ENCODE measurements around the gene ARMCX5.

ARMCX5 gene

DNA sequence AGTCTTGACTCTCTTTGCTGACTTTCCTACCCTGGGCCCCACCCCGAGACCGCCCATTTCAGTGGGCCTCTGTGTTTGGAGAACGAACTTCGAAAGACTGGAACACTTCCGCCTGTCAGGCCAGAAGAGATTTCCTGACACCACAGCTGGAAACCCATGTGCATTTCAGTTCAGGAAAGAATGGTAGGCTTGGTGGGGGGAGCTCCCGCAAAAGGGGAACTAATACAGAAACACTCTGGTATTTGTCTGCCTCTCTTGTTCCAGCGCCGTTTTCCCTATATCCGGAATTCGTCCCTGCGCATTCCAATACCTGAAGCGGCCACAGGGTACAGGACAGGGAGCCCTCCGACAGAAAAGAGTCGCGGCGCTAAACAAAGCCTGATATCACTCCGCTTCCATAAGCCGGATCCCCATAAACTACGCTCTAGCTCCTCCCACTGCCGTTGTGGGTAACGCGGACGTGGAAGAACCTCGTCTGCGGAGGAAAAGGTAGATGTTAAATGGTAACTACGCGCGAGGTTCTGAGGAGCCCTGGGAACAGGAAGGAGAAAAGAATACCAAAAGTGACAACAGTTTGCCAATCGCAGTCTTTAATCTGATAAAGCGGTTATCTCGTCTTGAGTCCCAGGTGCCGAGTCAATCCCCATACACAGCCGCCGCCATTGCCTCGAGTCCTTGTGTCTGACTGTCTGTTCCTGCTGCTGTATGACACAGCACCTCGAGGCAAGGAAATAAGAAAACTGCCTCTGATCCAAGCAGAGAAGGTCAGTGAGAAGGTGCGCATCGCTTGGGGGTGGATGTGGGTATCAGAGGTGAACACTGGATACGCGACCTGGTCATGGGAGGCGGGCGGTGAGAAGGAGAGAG, at the start of gene ARMCX5:
Gene ARMCX5, plus strand, starts transcription at position 432 of the 867 bp plus-strand sequence. CDS start 2,627 bp downstream, outside the sequence.
- DNase-seq (ENCODE audit: low read depth in 2 of 2) = peak; percentile 52 to 53

GRCh38 chrX:102558607-102559006, 40.7 kb upstream of the ARMCX5 start:
- DNase-seq (ENCODE audit: low read depth in 2 of 2) = no peak

GRCh38 chrX:102560423-102561068, 38.8 kb upstream of the ARMCX5 start:
- no peak for DNase-seq (ENCODE audit: low read depth in 2 of 2)

DNA sequence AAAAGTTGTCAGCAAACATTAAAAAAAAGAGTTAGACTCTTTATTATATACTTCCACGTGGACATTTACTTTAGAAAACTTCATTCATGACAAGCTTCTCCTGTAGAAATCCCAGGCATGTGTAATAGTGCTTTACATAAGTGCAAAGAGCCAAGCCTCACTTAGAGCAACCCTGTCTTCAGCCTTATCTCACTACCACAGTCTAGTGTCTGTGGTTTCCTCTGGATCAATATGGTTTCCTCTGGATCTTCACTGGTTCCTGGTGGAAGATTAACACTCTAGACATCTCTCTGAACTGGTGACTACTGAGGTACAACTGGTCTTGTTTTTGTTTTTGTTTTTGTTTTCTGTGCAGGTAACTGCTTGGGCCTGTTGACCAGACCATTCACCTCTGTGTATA, 18.4 kb upstream of the ARMCX5 start:
- DNase-seq (ENCODE audit: low read depth in 2 of 2) = no peak

DNA sequence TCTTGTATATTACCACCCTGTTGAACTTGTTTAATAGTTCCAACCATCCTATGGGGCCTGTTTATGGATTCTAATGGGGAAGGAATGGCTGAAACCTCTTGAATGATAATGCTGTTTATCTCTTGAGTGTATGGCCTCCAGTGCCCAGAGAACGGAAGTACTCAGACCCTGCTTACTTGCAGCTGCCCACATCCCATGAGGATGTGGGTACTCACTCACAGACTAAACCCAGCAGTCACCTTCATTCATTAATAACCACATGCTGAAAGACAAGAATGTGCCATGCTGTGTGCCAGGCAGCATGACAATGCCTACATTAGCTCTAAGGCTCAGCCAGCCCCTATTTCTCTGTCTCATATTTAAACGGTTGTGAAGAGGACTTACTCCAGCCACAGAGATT, 5.9 kb upstream of the ARMCX5 start:
- no peak for DNase-seq (ENCODE audit: low read depth in 2 of 2)

DNA sequence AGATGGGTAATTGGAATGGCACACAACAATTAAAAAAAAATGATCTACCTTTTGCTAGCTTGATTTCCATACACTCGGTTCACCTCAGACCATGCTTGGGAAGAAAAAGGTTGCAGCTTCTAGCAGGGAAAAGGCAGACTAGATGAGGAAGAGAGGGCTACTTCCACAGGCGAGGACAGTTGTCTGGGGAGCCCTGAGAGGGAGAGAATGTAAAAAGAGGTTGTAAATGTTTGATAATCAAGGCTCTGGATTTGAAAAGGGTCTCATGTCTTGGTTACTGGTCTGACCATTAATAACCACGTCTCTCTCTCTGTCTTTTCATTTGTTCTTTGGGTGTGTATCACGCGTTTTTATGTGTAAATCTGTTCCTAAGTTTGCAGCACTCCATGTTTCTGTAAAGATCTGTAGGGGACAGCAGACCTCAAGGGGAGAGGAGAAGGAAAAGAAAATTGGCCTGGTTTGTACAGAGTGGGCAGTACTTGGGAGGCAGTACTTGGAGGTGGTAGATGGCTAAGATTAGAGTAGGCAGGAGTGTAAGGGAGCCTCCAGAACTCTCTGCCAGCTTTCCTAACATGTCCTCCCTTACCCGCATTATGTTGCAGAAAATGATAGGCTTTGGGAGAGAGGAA, 750 bp downstream of the ARMCX5 start:
- no peak for DNase-seq (ENCODE audit: low read depth in 2 of 2)

DNA sequence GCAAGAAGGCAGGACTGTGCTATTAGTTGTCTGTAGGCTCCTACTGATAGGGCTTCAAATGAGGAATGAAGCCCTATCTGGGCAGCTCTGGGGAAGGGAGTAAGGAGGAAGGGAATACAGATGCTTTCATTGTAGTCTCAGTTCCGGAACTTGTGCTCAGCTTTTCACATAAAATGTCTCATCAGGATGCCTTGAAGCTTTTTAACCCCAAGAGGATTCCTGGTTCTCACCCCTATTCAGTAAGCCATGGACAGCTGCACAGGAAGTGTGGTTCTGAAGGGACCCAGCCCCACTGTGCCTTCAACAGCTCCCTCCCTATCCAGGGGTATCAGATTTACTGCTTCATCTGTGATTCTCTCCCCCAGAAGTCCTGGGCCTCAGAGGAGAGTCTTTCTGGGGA, 5.0 kb downstream of the ARMCX5 start:
- DNase-seq (ENCODE audit: low read depth in 2 of 2) = no peak

DNA sequence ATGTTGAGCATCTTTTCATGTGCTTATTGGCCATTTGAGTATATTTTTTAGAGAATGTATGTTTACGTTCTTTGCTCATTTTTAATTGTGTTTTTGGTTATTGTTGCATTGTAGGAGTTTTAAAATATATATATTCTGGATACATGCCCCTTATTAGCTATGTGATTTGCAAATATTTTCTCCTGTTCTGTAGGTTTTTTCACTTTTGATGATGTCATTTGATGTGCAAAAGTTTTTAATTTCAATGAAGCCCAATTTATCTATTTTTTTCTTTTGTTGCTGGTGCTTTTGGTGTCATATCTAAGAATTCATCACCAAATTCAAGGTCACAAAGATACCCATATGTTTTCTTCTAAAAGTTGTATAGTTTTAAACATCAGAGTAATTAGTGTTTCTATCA, 6.8 kb downstream of the ARMCX5 start:
- DNase-seq (ENCODE audit: low read depth in 2 of 2) = no peak

DNA sequence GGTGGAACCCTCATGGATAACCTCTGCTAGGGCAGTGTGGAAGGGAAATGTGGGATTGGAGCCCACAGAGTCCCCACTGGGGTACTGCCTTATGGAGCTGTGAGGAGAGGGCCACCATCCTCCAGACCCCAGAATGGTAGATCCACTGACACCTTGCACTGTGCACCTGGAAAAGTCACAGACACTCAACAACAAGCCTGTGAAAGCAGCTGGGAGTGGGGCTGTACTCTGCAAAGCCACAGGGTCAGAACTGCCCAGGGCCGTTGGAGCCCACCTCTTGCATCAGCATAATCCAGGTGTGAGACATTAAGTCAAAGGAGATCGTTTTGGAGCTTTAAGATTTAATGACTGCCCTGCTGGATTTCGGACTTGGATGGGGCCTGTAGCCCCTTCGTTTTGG, 11.6 kb downstream of the ARMCX5 start:
- no peak for DNase-seq (ENCODE audit: low read depth in 2 of 2)

DNA sequence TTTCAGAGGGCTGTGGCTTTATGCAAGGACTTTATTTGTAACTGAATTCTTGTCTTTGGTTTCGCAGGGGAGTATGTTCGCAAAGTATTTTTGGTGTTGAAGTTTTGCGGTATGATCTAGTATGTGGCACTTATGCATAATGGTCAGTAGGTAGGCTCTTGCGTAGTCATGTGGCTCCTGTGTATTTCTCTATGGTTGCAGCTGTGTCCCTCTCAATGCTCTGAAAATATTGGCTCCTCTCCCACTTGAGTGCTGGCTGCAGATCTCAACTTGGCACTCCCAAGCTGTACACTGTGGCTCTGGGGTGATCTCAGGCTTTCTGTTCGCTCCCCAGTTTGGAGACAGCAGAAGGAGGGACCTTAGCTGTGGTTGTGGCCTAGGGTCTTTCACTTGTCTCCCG, 24.8 kb downstream of the ARMCX5 start:
- DNase-seq (ENCODE audit: low read depth in 2 of 2) = no peak

DNA sequence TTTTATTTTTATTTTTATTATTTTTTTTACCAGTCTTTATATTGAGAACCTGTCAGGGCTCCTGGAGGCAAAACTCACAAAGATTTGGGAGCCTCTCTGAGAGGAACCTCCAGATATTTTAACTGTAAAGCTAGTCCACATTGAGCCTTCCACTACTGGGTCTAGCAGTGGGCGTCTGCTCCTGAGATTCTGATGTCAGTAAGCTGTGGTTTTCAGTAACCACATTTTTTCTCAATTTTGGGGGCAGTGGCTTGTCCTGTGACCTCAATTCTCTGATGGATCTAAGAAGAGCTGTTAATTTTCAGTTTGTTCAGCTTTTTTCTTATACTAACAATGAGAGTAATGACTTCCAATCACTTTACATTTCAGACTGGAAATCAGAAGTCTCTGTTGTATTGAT, 28.3 kb downstream of the ARMCX5 start:
- no peak for DNase-seq (ENCODE audit: low read depth in 2 of 2)

DNA sequence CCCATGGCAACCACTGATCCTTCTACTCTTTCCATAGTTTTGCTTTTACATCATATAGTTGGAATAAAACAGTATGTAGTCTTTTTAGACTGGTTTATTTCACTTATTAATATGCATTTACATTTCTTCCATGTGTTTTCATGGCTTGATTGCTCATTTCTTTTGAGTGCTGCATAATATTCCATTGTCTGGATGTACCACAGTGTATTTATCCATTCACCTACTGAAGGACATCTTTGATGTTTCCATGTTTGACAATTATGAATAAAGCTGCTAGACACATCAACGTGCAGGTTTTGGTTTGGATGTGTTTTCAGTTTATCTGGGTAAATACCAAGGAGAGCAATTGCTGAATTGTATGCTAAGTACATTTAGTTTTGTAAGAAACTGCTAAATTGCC, 38.2 kb downstream of the ARMCX5 start:
- no peak for DNase-seq (ENCODE audit: low read depth in 2 of 2)

- no peak for DNase-seq (ENCODE audit: low read depth in 2 of 2)
These were observed 51.6 kb downstream of the ARMCX5 start for GRCh38 chrX:102650903-102651241.

DNA sequence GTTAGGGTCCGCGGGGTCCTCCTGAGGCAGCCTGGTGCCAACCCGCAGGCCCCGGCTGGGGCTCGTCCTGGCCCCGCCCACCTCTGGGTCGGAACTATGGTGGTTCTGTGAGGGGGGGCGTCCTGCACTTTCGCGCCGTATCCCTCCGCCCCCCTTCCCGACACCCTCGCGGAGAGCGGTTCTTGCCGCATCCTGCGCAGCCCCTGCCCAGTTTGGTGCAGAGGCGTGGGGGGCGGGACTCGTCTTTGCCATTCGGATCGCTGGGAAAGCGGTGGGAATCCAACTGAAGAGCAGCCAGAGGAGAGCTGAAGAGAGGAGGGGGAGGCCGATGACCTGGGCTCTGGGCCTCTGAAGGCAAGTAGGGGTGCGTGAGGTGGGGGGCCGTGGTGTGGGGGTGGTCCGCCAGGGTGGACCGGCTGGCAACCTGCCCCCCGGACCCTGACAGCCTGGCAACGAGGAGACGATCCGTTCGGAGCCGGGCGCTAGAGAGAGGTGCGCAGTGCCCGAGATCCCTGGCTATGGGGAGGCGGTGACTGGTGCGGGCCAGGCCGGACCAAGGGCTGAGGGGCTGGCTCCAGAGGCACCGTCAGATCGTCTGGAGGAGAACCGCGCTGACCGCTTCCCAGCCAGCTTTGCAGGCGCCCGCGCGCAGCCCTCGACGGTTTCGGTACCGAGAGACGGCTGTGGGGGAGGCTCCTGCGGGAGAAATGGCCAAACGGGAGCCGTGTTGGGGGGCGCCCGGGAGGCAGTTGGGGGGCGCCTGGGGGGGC, 52.1 kb downstream of the ARMCX5 start, which contains the start of gene GPRASP1:
Gene GPRASP1, plus strand, starts transcription at position 242 of the 770 bp plus-strand sequence. CDS start 2,431 bp downstream, outside the sequence.
- no peak for DNase-seq (ENCODE audit: low read depth in 2 of 2)

- DNase-seq (ENCODE audit: low read depth in 2 of 2) = no peak
These were observed 52.8 kb downstream of the ARMCX5 start for GRCh38 chrX:102652031-102652688.
